Chondrocyte (in vitro differentiated cells): ENCODE measurements around the gene EPM2A. TPM values are rescaled to one million over a fixed set of nuclear protein-coding genes. Genes with fewer than 3 reads are reported as not detected.

Experiments used
- DNase-seq: peaks from one replicate; pipeline ENCODE4 v3.0.0; 2021; ENCODE audit warnings: mixed read lengths, low spot score
- H3K27ac Mint-ChIP-seq: one replicate; pipeline ENCODE4 v1.8.0; 2021; ENCODE audit warnings: mild to moderate bottlenecking, moderate library complexity, mixed read lengths; ENCODE audit not compliant: unreplicated experiment
- H3K27me3 Mint-ChIP-seq: 2 replicates; pipeline ENCODE4 v1.8.0; 2021; ENCODE audit warnings: low read depth, mixed read lengths
- H3K36me3 Mint-ChIP-seq: 2 replicates; pipeline ENCODE4 v1.8.0; 2021; ENCODE audit warnings: low read depth, mixed read lengths
- H3K4me1 Mint-ChIP-seq: 2 replicates; pipeline ENCODE4 v1.8.0; 2021; ENCODE audit warnings: low read depth, mild to moderate bottlenecking, mixed read lengths
- H3K4me3 Mint-ChIP-seq: one replicate; pipeline ENCODE4 v1.8.0; 2021; ENCODE audit warnings: mild to moderate bottlenecking, moderate library complexity, mixed read lengths; ENCODE audit not compliant: unreplicated experiment
- H3K9me3 Mint-ChIP-seq: 2 replicates; pipeline ENCODE4 v1.8.0; 2021; ENCODE audit warnings: low read depth, mixed read lengths
- CTCF ChIP-seq: fragments of 200-600 bp; sonication (generic); IDR thresholded peaks from 2 replicates; pipeline ENCODE4 v1.5.0; 2021; ENCODE audit warnings: antibody characterized with exemption, mild to moderate bottlenecking, moderate library complexity
- total RNA-seq: library from RNA; stranded (reverse); gene quantifications from 3 replicates; pipeline ENCODE4 v1.2.1, GENCODE V29; 2021

Gene EPM2A
- total RNA-seq, 1 donor from 2014 or later = 7.8 TPM

GRCh38 chr6:145648149-145648548 is 87.2 kb downstream of the EPM2A start:
- Mint-ChIP-seq H3K9me3 (no peaks in the 10 kb centered on the region), H3K27me3 (no peaks in the 10 kb centered on the region), H3K4me1 (no peaks in the 10 kb centered on the region), H3K36me3 (peaks cover 2% of the 10 kb centered on the region), H3K4me3 (no peak overlapping the region), H3K27ac (no peak overlapping the region)
- no peak for TF ChIP-seq CTCF
- DNase-seq = no peak

DNA sequence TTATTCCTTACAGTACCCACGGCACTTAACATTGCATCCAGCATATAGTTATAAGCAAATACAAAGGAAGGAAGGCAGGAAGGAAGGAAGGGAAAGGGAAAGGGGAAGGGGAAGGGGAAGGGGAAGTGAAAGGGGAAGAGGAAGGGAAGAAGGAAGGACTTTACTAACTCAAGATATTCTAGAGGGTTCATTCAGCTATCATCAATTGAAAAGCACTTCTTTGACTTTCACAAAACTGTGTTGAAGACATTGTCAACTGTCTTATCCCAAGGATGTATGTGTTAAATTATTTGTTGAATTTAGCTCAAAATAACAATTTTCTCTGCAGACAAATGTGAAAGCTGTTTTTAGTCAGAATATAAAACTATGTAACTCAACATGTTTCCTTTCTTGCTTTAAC is 87.7 kb downstream of the EPM2A start:
- Mint-ChIP-seq H3K27me3 (no peaks in the 10 kb centered on the region), H3K36me3 (peaks cover 2% of the 10 kb centered on the region), H3K4me1 (no peaks in the 10 kb centered on the region), H3K27ac (no peak overlapping the region), H3K9me3 (no peaks in the 10 kb centered on the region), H3K4me3 (no peak overlapping the region)
- TF ChIP-seq CTCF = no peak
- DNase-seq = no peak

DNA sequence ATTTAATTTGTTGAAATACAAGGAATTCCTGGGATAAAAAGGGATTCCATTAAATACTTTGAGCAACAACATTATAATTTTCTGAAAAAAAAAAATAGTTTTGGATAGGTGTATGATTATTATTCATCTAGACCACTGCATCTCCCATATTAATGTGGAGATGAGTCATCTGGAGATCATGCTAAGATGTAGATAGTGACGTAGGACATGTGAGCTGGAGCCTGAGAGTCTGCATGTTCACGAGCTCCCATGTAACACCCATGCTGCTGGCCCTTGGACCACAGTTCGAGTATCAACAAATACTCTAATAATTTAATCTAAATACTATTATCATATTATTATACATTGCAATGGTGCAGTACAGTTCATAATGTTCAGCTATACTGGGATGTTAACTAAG is 91.6 kb downstream of the EPM2A start:
- Mint-ChIP-seq H3K4me1 (no peaks in the 10 kb centered on the region), H3K27me3 (no peaks in the 10 kb centered on the region), H3K27ac (no peak overlapping the region), H3K4me3 (no peak overlapping the region), H3K36me3 (peaks cover 5% of the 10 kb centered on the region), H3K9me3 (no peaks in the 10 kb centered on the region)
- DNase-seq = no peak
- no peak for TF ChIP-seq CTCF

- Mint-ChIP-seq H3K4me1 (peaks cover 6% of the 10 kb centered on the region), H3K27ac (no peak overlapping the region), H3K27me3 (no peaks in the 10 kb centered on the region), H3K36me3 (no peaks in the 10 kb centered on the region), H3K4me3 (no peak overlapping the region), H3K9me3 (no peaks in the 10 kb centered on the region)
- no peak for DNase-seq
- peak; percentile 90 for TF ChIP-seq CTCF
These were observed 101.2 kb downstream of the EPM2A start for GRCh38 chr6:145633981-145634627.

- Mint-ChIP-seq H3K27ac (no peak overlapping the region), H3K36me3 (no peaks in the 10 kb centered on the region), H3K9me3 (no peaks in the 10 kb centered on the region), H3K4me1 (peaks cover 6% of the 10 kb centered on the region), H3K4me3 (no peak overlapping the region), H3K27me3 (no peaks in the 10 kb centered on the region)
- TF ChIP-seq CTCF = no peak
- DNase-seq = no peak
These were observed 102.3 kb downstream of the EPM2A start for GRCh38 chr6:145632971-145633370.
